H9 (cell line): ENCODE measurements around the gene CLRN3. TPM values are rescaled to one million over a fixed set of nuclear protein-coding genes. Genes with fewer than 3 reads are reported as not detected.

Experiments used
- DNase-seq: peaks from one replicate; pipeline ENCODE4 v3.0.0-alpha.2; 2017
- H2AFZ ChIP-seq: one replicate; pipeline ENCODE4 v1.6.1; 2013; ENCODE audit warnings: mild to moderate bottlenecking, low read length, control low read depth, moderate library complexity
- H2AK5ac ChIP-seq: 2 replicates; pipeline ENCODE4 v1.6.1; 2013; ENCODE audit warnings: low read length, control low read depth, mixed read lengths; ENCODE audit not compliant: insufficient read length
- H2BK120ac ChIP-seq: one replicate; pipeline ENCODE4 v1.6.1; 2013; ENCODE audit warnings: low read depth, mild to moderate bottlenecking, low read length, control low read depth, inconsistent platforms; ENCODE audit not compliant: poor library complexity, severe bottlenecking
- H2BK12ac ChIP-seq: 2 replicates; pipeline ENCODE4 v1.6.1; 2013; ENCODE audit warnings: low read length, control low read depth, mixed read lengths, low read depth; ENCODE audit not compliant: insufficient read length
- H2BK15ac ChIP-seq: 2 replicates; pipeline ENCODE4 v1.6.1; 2013; ENCODE audit warnings: low read depth, low read length, control low read depth
- H2BK20ac ChIP-seq: one replicate; pipeline ENCODE4 v1.6.1; 2013; ENCODE audit warnings: low read depth, mild to moderate bottlenecking, low read length, control low read depth, inconsistent platforms; ENCODE audit not compliant: poor library complexity, severe bottlenecking
- H2BK5ac ChIP-seq: 2 replicates; pipeline ENCODE4 v1.6.1; 2013; ENCODE audit warnings: low read length, control low read depth, mixed read lengths; ENCODE audit not compliant: insufficient read length
- H3K14ac ChIP-seq: 2 replicates; pipeline ENCODE4 v1.6.1; 2013; ENCODE audit warnings: low read length, control low read depth; ENCODE audit not compliant: insufficient read depth
- H3K18ac ChIP-seq: 2 replicates; pipeline ENCODE4 v1.6.1; 2013; ENCODE audit warnings: low read depth, mild to moderate bottlenecking, mixed read lengths, low read length, control low read depth; ENCODE audit not compliant: insufficient read length
- H3K23ac ChIP-seq: 2 replicates; pipeline ENCODE4 v1.6.1; 2013; ENCODE audit warnings: low read length, control low read depth, mixed read lengths, low read depth; ENCODE audit not compliant: insufficient read length
- H3K23me2 ChIP-seq: 2 replicates; pipeline ENCODE4 v1.6.1; 2013; ENCODE audit warnings: low read depth, mild to moderate bottlenecking, mixed read lengths, low read length, control low read depth; ENCODE audit not compliant: insufficient read length, poor library complexity, severe bottlenecking
- H3K27ac ChIP-seq: 2 replicates; pipeline ENCODE4 v1.5.1; 2013; ENCODE audit warnings: low read length, control low read depth, mixed read lengths, low read depth; ENCODE audit not compliant: insufficient read length
- H3K27me3 ChIP-seq: 2 replicates; pipeline ENCODE4 v1.6.1; 2013; ENCODE audit warnings: low read length, control low read depth, inconsistent platforms; ENCODE audit not compliant: insufficient read depth
- H3K4ac ChIP-seq: 2 replicates; pipeline ENCODE4 v1.6.1; 2013; ENCODE audit warnings: low read depth, mild to moderate bottlenecking, control low read depth, inconsistent platforms, low read length, moderate library complexity
- H3K4me1 ChIP-seq: 2 replicates; pipeline ENCODE4 v1.6.1; 2013; ENCODE audit warnings: low read length, control low read depth, inconsistent platforms; ENCODE audit not compliant: insufficient read depth
- H3K4me2 ChIP-seq: 2 replicates; pipeline ENCODE4 v1.6.1; 2013; ENCODE audit warnings: low read length, control low read depth, mixed read lengths; ENCODE audit not compliant: insufficient read length, insufficient read depth
- H3K56ac ChIP-seq: 2 replicates; pipeline ENCODE4 v1.6.1; 2013; ENCODE audit warnings: low read depth, mild to moderate bottlenecking, mixed read lengths, low read length, control low read depth; ENCODE audit not compliant: insufficient read length
- H3K79me1 ChIP-seq: 2 replicates; pipeline ENCODE4 v1.6.1; 2013; ENCODE audit warnings: low read depth, mild to moderate bottlenecking, moderate library complexity, low read length, control low read depth, inconsistent platforms; ENCODE audit not compliant: insufficient read depth, poor library complexity, severe bottlenecking
- H3K79me2 ChIP-seq: 2 replicates; pipeline ENCODE4 v1.6.1; 2013; ENCODE audit warnings: low read length, control low read depth, inconsistent platforms; ENCODE audit not compliant: insufficient read depth
- H3K9ac ChIP-seq: 2 replicates; pipeline ENCODE4 v1.6.1; 2013; ENCODE audit warnings: low read length, control low read depth, mixed read lengths; ENCODE audit not compliant: insufficient read length; ENCODE audit errors: extremely low read depth
- H3K9me3 ChIP-seq: one replicate; pipeline ENCODE4 v1.6.1; 2013; ENCODE audit warnings: low read depth, low read length, inconsistent platforms; ENCODE audit not compliant: control insufficient read depth
- H3T11ph ChIP-seq: one replicate; pipeline ENCODE4 v1.6.1; 2013; ENCODE audit warnings: mild to moderate bottlenecking, low read length, control low read depth, inconsistent platforms
- H4K20me1 ChIP-seq: one replicate; pipeline ENCODE4 v1.6.1; 2013; ENCODE audit not compliant: control insufficient read depth, insufficient read length, insufficient read depth
- H4K5ac ChIP-seq: 2 replicates; pipeline ENCODE4 v1.6.1; 2013; ENCODE audit warnings: low read depth, mild to moderate bottlenecking, mixed read lengths, low read length, control low read depth; ENCODE audit not compliant: insufficient read length
- H4K8ac ChIP-seq: replicated peaks from 2 replicates; pipeline ENCODE4 v1.6.1; 2013; ENCODE audit warnings: low read length, control low read depth, mixed read lengths, low read depth; ENCODE audit not compliant: insufficient read length
- H4K91ac ChIP-seq: 2 replicates; pipeline ENCODE4 v1.6.1; 2013; ENCODE audit warnings: low read depth, mild to moderate bottlenecking, moderate library complexity, mixed read lengths, low read length, control low read depth; ENCODE audit not compliant: insufficient read length
- H3K27ac Mint-ChIP-seq, 3 experiments: 2 replicates in 2 of 3; 3 replicates in 1 of 3; pipeline ENCODE4 v1.8.0; 2020 to 2021; ENCODE audit warnings: mixed read lengths in 3 of 3, mild to moderate bottlenecking in 1 of 3, moderate library complexity in 1 of 3
- H3K27me3 Mint-ChIP-seq: 2 replicates; pipeline ENCODE4 v1.8.0; 2021; ENCODE audit warnings: low read depth, mild to moderate bottlenecking, moderate library complexity, mixed read lengths
- H3K36me3 Mint-ChIP-seq, 3 experiments: 2 replicates in 2 of 3; 3 replicates in 1 of 3; pipeline ENCODE4 v1.8.0; 2020 to 2021; ENCODE audit warnings: low read depth in 3 of 3, mixed read lengths in 3 of 3; ENCODE audit not compliant: insufficient read depth in 1 of 3
- H3K4me1 Mint-ChIP-seq, 2 experiments: 2 replicates each; pipeline ENCODE4 v1.8.0; 2020; ENCODE audit warnings: mixed read lengths in 2 of 2
- H3K4me3 Mint-ChIP-seq, 2 experiments: 2 replicates in 1 of 2; 3 replicates in 1 of 2; pipeline ENCODE4 v1.8.0; 2020 to 2021; ENCODE audit warnings: mild to moderate bottlenecking in 2 of 2, mixed read lengths in 2 of 2, moderate library complexity in 1 of 2
- H3K9me3 Mint-ChIP-seq, 2 experiments: 2 replicates in 1 of 2; 3 replicates in 1 of 2; pipeline ENCODE4 v1.8.0; 2020; ENCODE audit warnings: mild to moderate bottlenecking in 2 of 2, mixed read lengths in 2 of 2, moderate library complexity in 1 of 2
- WGBS: extraction: QIAGEN DNeasy Blood & Tissue Kit; methylation state at CpG from one replicate; pipeline ENCODE4 v1.1.7; 2013; ENCODE audit warnings: missing lambda C conversion rate, low lambda C conversion rate, mixed read lengths; ENCODE audit not compliant: insufficient read length; ENCODE audit errors: extremely low coverage; 5-methylcytosine and 5-hydroxymethylcytosine counted together
- total RNA-seq: library from RNA; stranded (reverse); gene quantifications from 2 replicates; pipeline ENCODE4 v1.2.1, GENCODE V29; 2021
- TF ChIP-seq, protein P1 (sequence below): fragments of 200-600 bp; sonication (generic); conservative IDR thresholded peaks from 3 replicates; pipeline ENCODE4 v1.8.0; 2021; ENCODE audit warnings: antibody characterized with exemption, mild to moderate bottlenecking

Gene CLRN3
- total RNA-seq, 1 experiment from 2014 or later: not detected

DNA sequence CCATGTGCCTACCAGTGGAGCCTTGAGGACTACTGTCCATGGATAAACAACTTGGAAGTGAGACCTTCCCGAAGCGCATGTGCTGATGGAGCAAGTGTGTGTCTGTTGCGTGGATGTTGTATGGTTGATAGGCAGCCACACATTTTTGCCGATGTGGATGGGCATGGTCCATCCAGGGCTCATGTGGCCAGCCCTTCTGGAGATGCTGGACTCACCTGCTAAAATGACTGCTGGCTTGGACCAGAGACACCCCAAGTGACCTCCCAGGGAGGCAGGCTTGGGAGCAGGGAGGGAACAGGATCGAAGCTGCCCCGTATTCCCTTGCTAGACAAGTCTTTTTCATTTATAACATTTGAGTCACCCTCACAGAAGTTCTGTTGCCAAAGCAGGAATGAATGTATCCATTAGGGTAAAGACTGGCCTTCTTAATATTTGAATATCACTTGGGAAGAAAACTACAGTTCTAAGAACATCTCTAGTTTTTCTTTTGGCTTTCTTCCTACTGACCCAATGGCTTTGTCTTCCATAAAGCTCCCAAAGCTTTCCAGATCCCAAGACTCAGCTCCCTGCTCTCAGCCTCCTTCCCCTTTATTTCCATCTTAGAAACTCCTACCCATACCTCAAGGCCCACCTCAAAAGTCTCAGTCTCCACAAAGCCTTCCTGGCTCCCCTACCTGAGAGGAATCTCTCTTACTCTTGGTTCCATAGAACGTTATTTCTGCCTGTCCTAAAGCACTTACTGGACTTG, 17.1 kb upstream of the CLRN3 start:
- Histone ChIP-seq H4K8ac (no peak overlapping the region), H3K14ac (no peak overlapping the region), H3K79me2 (no peaks in the 10 kb centered on the region), H3K56ac (no peak overlapping the region), H4K5ac (no peak overlapping the region), H2AK5ac (no peak overlapping the region), H3K27ac (no peak overlapping the region), H3K4me1 (no peaks in the 10 kb centered on the region), H3K18ac (no peak overlapping the region), H3K4ac (no peak overlapping the region), H2BK5ac (no peak overlapping the region), H3T11ph (no peak overlapping the region), H2BK12ac (no peak overlapping the region), H3K4me2 (no peak overlapping the region), H3K9ac (no peak overlapping the region), H2BK120ac (no peak overlapping the region), H2AFZ (no peak overlapping the region), H3K9me3 (no peaks in the 10 kb centered on the region), H3K79me1 (no peaks in the 10 kb centered on the region), H2BK20ac (no peak overlapping the region), H2BK15ac (no peak overlapping the region), H3K27me3 (no peaks in the 10 kb centered on the region; the same call in 1 of the 2 replicates), H4K20me1 (no peaks in the 10 kb centered on the region), H3K23ac (no peak overlapping the region), H4K91ac (no peak overlapping the region), H3K23me2 (no peaks in the 10 kb centered on the region)
- Mint-ChIP-seq H3K27me3 (peaks cover 41% of the 10 kb centered on the region), H3K36me3 (no peaks in the 10 kb centered on the region), H3K9me3 (no peaks in the 10 kb centered on the region), H3K4me1 (peaks cover 3 to 4% of the 10 kb centered on the region in 2 experiments; a peak in 2 of 4 replicates), H3K4me3 (no peak overlapping the region), H3K27ac (no peak overlapping the region)
- DNase-seq: peak; percentile 10
- WGBS: no CpG with 5 or more reads among the region's 7 CpGs
- TF ChIP-seq, protein P1, sequence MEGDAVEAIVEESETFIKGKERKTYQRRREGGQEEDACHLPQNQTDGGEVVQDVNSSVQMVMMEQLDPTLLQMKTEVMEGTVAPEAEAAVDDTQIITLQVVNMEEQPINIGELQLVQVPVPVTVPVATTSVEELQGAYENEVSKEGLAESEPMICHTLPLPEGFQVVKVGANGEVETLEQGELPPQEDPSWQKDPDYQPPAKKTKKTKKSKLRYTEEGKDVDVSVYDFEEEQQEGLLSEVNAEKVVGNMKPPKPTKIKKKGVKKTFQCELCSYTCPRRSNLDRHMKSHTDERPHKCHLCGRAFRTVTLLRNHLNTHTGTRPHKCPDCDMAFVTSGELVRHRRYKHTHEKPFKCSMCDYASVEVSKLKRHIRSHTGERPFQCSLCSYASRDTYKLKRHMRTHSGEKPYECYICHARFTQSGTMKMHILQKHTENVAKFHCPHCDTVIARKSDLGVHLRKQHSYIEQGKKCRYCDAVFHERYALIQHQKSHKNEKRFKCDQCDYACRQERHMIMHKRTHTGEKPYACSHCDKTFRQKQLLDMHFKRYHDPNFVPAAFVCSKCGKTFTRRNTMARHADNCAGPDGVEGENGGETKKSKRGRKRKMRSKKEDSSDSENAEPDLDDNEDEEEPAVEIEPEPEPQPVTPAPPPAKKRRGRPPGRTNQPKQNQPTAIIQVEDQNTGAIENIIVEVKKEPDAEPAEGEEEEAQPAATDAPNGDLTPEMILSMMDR: no peak
